ENCODE results near the gene WDR64. TPM values are rescaled to one million over a fixed set of nuclear protein-coding genes. Genes with fewer than 3 reads are reported as not detected.

WDR64 gene
- total RNA-seq, 1 experiment from 2014 or later, result not detected

DNA sequence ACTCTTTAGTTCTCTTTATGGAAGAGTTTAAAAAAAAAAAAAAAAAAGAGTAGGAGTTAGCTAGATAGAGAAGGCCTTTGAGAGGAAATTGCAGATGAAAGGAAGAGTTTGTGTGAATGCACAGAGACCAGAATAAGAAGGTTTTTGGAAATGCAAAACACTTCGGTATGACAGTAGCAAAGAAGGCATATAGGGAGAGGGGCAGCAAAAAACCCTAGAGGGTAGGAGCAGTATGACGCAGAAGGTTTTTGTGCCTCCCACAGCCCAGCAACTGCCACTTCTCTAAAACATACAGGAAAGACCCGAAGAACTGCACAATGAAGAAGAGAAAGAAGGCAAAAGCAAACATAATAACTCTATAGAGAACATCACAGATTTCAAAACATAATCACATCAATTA, 84.3 kb downstream of the WDR64 start:
- no peak overlapping the region for H3K4me3 ChIP-seq (ENCODE audit: low read depth, low read length)
- no peaks in the 10 kb centered on the region for H3K4me1 ChIP-seq
- ChIA-PET POLR2A (no interaction called here), CTCF (interaction anchor here (0.6 kb wide), 1 partner anchor 13 kb away, joined by 3 read pairs; no protein-coding TSS in a partner anchor)
- no peak for TF ChIP-seq CTCF (IDR thresholded peaks at IDR 0.05; ENCODE audit: insufficient read depth in 1 of 2, low read depth in 1 of 2, low read length in 1 of 2, severe bottlenecking in 1 of 2, unreplicated experiment in 1 of 2)
- H3K4me1 Mint-ChIP-seq (ENCODE audit: low read depth, unreplicated experiment), result no peaks in the 10 kb centered on the region
- BruUV-seq (replicated peaks), result no TSS peak
- H3K9me3 Mint-ChIP-seq (ENCODE audit: unreplicated experiment), result no peaks in the 10 kb centered on the region
- no peak overlapping the region for H3K27ac Mint-ChIP-seq (ENCODE audit: unreplicated experiment)
- no peaks in the 10 kb centered on the region for H3K36me3 ChIP-seq (ENCODE audit: control insufficient read depth, insufficient read depth, low read length)
- H3K4me3 Mint-ChIP-seq (ENCODE audit: unreplicated experiment), result no peak overlapping the region
- no peaks in the 10 kb centered on the region for H3K27me3 ChIP-seq (replicated peaks; ENCODE audit: control insufficient read depth, insufficient read depth, low read length)
- no peaks in the 10 kb centered on the region for H3K36me3 Mint-ChIP-seq (ENCODE audit: insufficient read depth, unreplicated experiment)
- H3K27me3 Mint-ChIP-seq (ENCODE audit: insufficient read depth, unreplicated experiment), result peaks cover 14% of the 10 kb centered on the region
- intact Hi-C loops (cut with micrococcal nuclease; ENCODE audit: unreplicated experiment), result no loop called here
- H3K9me3 ChIP-seq, result no peaks in the 10 kb centered on the region
- DNase-seq, result no peak

- Mint-ChIP-seq H3K9me3 (ENCODE audit: unreplicated experiment) (no peaks in the 10 kb centered on the region), H3K27ac (ENCODE audit: unreplicated experiment) (no peak overlapping the region), H3K4me1 (ENCODE audit: low read depth, unreplicated experiment) (no peaks in the 10 kb centered on the region), H3K4me3 (ENCODE audit: unreplicated experiment) (no peak overlapping the region), H3K27me3 (ENCODE audit: insufficient read depth, unreplicated experiment) (peaks cover 14% of the 10 kb centered on the region), H3K36me3 (ENCODE audit: insufficient read depth, unreplicated experiment) (no peaks in the 10 kb centered on the region)
- ChIA-PET POLR2A (no interaction called here), CTCF (no interaction called here)
- H3K4me3 ChIP-seq (ENCODE audit: low read depth, low read length), result no peak overlapping the region
- no peaks in the 10 kb centered on the region for H3K27me3 ChIP-seq (replicated peaks; ENCODE audit: control insufficient read depth, insufficient read depth, low read length)
- H3K9me3 ChIP-seq, result no peaks in the 10 kb centered on the region
- DNase-seq, result no peak
- TF ChIP-seq CTCF (IDR thresholded peaks at IDR 0.05; ENCODE audit: insufficient read depth in 1 of 2, low read depth in 1 of 2, low read length in 1 of 2, severe bottlenecking in 1 of 2, unreplicated experiment in 1 of 2), result no peak
- H3K36me3 ChIP-seq (ENCODE audit: control insufficient read depth, insufficient read depth, low read length), result no peaks in the 10 kb centered on the region
- no TSS peak for BruUV-seq (replicated peaks)
- intact Hi-C loops (cut with micrococcal nuclease; ENCODE audit: unreplicated experiment), result no loop called here
- no peaks in the 10 kb centered on the region for H3K4me1 ChIP-seq
These were observed 86.4 kb downstream of the WDR64 start for GRCh38 chr1:241738284-241739078.

- Mint-ChIP-seq H3K27me3 (ENCODE audit: insufficient read depth, unreplicated experiment) (no peaks in the 10 kb centered on the region), H3K36me3 (ENCODE audit: insufficient read depth, unreplicated experiment) (no peaks in the 10 kb centered on the region), H3K4me3 (ENCODE audit: unreplicated experiment) (no peak overlapping the region), H3K9me3 (ENCODE audit: unreplicated experiment) (no peaks in the 10 kb centered on the region), H3K27ac (ENCODE audit: unreplicated experiment) (no peak overlapping the region), H3K4me1 (ENCODE audit: low read depth, unreplicated experiment) (no peaks in the 10 kb centered on the region)
- TF ChIP-seq CTCF (IDR thresholded peaks at IDR 0.05; ENCODE audit: insufficient read depth in 1 of 2, low read depth in 1 of 2, low read length in 1 of 2, severe bottlenecking in 1 of 2, unreplicated experiment in 1 of 2), result no peak
- H3K4me1 ChIP-seq, result no peaks in the 10 kb centered on the region
- no peaks in the 10 kb centered on the region for H3K27me3 ChIP-seq (replicated peaks; ENCODE audit: control insufficient read depth, insufficient read depth, low read length)
- intact Hi-C loops (cut with micrococcal nuclease; ENCODE audit: unreplicated experiment), result no loop called here
- DNase-seq, result no peak
- H3K36me3 ChIP-seq (ENCODE audit: control insufficient read depth, insufficient read depth, low read length), result no peaks in the 10 kb centered on the region
- H3K4me3 ChIP-seq (ENCODE audit: low read depth, low read length), result no peak overlapping the region
- no TSS peak for BruUV-seq (replicated peaks)
- ChIA-PET POLR2A (no interaction called here), CTCF (no interaction called here)
- no peaks in the 10 kb centered on the region for H3K9me3 ChIP-seq
These were observed 90.0 kb downstream of the WDR64 start for GRCh38 chr1:241742084-241742483.

All from Caco-2 (cell line).